T-helper 22 cell (primary cell): ENCODE measurements around the gene CALCB.
"Not testable (repeated sequence)": the region's sequence is repeated elsewhere in the genome, so short reads cannot be mapped to it uniquely, and the experiment has no call there.

Experiments used
- DNase-seq: peaks from one replicate; pipeline ENCODE4 v3.0.0-alpha.2; 2020; ENCODE audit warnings: low read depth

The CALCB gene

GRCh38 chr11:15073361-15074205 lies at the start of gene CALCB:
Gene CALCB, plus strand, starts transcription at chr11:15073593. Its CDS starts 1,126 bp downstream, at chr11:15074719.
- no peak for DNase-seq

GRCh38 chr11:15027011-15027410 lies 46.4 kb upstream of the CALCB start:
- no peak for DNase-seq

- DNase-seq, result no peak
Observed at GRCh38 chr11:15027956-15028355, 45.4 kb upstream of the CALCB start.

GRCh38 chr11:15028379-15028778 lies 45.0 kb upstream of the CALCB start:
- no peak for DNase-seq

GRCh38 chr11:15031945-15032344 lies 41.4 kb upstream of the CALCB start:
- DNase-seq, result not testable (repeated sequence)

GRCh38 chr11:15034687-15035267 lies 38.6 kb upstream of the CALCB start:
- no peak for DNase-seq

GRCh38 chr11:15035283-15035682 lies 38.1 kb upstream of the CALCB start:
- no peak for DNase-seq

- no peak for DNase-seq
Observed at GRCh38 chr11:15038963-15039362, 34.4 kb upstream of the CALCB start.

- DNase-seq, result no peak
Observed at GRCh38 chr11:15045209-15045608, 28.2 kb upstream of the CALCB start.

- DNase-seq, result no peak
Observed at GRCh38 chr11:15045891-15046290, 27.5 kb upstream of the CALCB start.

GRCh38 chr11:15046673-15047072 lies 26.7 kb upstream of the CALCB start:
- not testable (repeated sequence) for DNase-seq

- no peak for DNase-seq
Observed at GRCh38 chr11:15048616-15049015, 24.8 kb upstream of the CALCB start.

GRCh38 chr11:15053191-15053685 lies 20.2 kb upstream of the CALCB start:
- DNase-seq, result no peak

- DNase-seq, result no peak
Observed at GRCh38 chr11:15055620-15056356, 17.6 kb upstream of the CALCB start.

GRCh38 chr11:15057329-15057728 lies 16.1 kb upstream of the CALCB start:
- no peak for DNase-seq

GRCh38 chr11:15059132-15059915 lies 14.1 kb upstream of the CALCB start:
- DNase-seq, result no peak

GRCh38 chr11:15062599-15062998 lies 10.8 kb upstream of the CALCB start:
- no peak for DNase-seq

- not testable (repeated sequence) for DNase-seq
Observed at GRCh38 chr11:15069751-15070150, 3.6 kb upstream of the CALCB start.

- DNase-seq, result no peak
Observed at GRCh38 chr11:15071556-15072255, 1.7 kb upstream of the CALCB start.

GRCh38 chr11:15072551-15073143 lies 746 bp upstream of the CALCB start:
- DNase-seq, result no peak
